ENCODE results near the gene ZNF263.
A peak's percentile ranks its signal among the peaks of the same experiment; 100 is the strongest.
"Not testable (repeated sequence)": the region's sequence is repeated elsewhere in the genome, so short reads cannot be mapped to it uniquely, and the experiment has no call there.

Gene ZNF263

DNA sequence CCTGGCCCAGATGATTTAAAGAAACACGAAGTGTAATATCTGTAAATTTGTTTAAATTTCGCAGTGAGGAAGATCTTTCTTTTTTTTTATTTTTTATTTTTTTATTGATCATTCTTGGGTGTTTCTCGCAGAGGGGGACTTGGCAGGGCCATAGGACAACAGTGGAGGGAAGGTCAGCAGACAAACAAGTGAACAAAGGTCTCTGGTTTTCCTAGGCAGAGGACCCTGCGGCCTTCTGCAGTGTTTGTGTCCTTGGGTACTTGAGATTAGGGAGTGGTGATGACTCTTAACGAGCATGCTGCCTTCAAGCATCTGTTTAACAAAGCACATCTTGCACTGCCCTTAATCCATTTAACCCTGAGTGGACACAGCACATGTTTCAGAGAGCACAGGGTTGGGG is 12.6 kb upstream of the ZNF263 start:
- DNase-seq = not testable (repeated sequence)

DNA sequence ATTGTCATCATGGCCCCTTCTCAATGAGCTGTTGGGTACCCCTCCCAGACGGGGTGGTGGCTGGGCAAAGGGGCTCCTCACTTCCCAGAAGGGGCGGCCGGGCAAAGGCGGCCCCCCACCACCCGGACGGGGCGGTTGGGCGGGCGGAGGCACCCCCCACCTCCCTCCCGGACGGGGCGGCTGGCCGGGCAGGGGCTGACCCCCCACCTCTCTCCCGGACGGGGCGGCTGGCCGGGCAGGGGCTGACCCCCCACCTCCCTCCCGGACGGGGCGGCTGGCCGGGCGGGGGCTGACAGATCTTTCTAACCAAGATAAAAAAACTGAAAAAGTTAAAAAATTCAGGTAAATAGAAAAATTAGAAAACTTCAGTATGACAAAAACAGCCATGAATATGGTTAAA is 12.0 kb upstream of the ZNF263 start:
- DNase-seq = not testable (repeated sequence)

DNA sequence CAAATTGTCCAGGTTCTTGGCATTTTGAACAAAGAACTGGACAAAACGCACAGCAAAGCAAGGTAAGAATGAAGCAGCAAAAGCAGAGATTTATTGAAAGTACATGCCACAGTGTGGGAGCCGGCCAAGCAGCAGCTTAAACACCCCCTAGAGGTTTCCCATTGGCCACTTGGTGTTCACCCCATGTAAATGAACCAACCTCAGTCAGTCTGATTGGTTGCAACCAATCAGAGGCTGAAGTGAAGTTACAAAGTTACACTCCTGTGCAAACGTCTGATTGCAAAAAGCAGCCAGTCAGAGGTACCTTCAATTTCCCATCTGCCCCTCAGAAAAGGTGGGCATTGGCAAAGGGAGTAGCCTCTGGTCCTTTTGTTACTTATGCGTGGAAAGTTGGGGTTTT is 8.8 kb upstream of the ZNF263 start:
- no peak for DNase-seq

DNA sequence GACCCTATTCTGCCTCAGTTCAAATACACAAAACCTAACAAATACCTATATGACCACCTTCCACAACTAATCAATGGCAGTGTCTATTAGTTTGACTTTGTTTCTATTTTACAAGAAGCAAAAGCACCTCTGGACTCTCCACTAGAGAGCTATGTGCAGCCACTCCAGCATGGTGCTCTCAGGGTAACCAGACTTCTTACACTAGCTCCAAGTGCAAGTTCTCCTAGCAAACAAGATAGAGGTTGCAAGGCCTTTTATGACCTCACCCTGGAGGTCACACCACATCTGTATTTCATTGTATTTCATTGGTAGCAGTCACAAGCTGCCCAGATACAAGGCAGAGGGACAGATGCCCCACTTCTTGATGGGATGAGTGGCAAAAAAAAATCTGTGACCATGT is 8.3 kb upstream of the ZNF263 start:
- no peak for DNase-seq

DNA sequence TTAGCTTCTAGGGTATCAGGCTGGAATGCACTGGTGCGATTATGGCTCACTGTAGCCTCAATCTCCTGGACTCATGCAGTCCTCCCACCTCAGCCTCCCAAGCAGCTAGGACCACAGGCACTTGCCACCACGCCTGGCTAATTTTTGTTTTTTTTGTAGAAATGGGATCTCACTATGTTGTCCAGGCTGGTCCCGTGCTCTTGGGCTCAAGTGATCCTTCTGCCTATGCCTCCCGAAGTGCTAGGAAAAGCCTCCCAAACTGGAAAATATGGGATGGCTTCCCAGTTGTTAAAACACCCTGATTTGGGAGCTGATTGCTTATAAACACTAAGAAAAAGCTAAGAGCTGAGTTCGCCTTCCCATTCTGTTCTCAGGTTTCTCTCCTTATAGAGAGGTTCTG is 6.6 kb upstream of the ZNF263 start:
- no peak for DNase-seq

DNA sequence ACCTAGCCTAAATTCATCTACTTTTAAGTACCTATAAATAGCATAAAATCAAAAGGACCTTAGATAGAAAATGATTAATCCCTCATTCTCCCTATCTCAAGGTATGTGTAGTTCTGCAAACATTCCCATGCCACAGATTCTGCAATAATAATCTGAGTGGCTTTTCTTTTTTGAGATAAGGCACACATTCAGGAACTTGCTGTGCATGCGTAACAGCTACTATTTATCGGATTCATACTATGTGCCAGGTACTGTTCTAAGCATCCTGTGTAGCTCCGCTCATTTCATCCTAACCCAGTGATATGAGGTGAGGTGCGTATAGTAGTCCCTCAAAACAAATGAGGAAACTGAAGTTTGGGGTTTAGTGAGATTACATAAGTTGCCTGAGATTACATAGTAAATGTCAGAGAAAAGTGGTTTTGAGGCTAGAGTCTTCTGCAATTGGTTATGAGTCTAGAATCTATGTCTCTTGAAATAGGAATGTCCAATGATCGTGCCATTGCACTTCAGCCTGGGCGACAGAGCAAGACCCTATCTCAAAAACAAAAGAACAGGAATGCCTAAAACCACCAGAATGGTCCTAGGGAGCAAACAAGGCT is 2.0 kb upstream of the ZNF263 start:
- no peak for DNase-seq

DNA sequence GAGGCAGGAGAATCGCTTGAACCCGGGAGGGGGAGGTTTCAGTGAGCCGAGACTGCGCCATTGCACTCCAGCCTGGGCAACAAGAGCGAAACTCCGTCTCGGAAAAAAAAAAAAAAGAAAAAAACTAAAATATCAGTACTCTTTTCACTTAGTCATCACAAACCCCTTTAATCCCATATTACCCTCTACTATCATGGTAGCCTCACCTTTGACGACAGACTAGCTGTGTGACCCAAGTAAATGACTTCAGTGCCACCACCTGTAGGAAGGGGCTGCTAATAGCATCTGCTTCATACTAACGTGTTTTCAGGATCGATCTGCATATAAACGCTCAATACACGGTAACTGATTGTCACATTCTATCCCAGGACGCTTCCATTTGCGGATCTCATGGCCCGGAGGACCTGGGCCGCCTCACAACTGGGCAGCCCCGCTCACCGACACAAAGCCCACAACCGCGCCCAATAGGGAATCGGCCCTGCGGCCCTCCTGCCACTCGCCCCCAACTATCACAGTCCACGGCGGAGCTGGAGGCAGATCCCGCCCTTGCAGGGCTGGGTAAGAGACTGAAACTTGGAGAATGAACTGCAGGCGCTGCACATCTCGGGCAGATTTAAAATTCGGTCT is 1.1 kb upstream of the ZNF263 start:
- no peak for DNase-seq

DNA sequence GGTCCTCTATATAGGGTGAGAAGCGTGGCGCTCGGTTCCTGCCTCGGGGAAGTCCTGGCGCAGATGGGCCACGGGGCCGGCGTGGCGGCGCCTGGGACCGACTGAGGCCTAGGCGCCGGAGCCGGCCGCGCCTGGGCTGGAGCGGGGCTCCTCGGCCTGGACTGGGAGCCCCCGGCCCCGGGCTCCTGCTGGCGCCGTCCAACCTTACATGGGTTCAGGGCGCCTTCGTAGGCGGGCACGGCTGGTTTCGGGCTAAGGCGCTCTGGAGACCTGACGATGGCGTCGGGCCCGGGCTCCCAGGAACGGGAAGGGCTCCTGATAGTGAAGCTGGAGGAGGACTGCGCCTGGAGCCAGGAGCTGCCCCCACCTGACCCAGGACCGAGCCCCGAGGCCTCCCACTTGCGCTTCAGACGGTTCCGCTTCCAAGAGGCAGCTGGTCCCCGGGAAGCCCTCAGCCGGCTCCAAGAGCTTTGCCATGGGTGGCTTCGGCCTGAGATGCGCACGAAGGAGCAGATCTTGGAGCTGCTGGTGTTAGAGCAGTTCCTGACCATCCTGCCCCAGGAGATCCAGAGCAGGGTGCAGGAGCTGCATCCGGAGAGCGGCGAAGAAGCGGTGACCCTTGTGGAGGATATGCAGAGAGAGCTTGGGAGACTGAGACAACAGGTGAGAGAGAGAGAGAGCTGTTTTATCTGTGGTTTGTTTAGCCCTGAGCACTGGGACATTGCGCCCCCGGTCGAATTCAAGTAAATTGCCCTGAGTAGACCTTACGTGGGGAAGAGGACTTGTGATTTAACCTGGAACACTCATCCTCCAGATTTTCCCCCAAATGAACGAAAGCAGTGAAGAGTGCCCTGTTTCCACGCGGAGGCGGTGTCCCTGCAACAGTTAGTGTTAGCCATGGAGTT is 504 bp downstream of the ZNF263 start:
- DNase-seq = no peak

DNA sequence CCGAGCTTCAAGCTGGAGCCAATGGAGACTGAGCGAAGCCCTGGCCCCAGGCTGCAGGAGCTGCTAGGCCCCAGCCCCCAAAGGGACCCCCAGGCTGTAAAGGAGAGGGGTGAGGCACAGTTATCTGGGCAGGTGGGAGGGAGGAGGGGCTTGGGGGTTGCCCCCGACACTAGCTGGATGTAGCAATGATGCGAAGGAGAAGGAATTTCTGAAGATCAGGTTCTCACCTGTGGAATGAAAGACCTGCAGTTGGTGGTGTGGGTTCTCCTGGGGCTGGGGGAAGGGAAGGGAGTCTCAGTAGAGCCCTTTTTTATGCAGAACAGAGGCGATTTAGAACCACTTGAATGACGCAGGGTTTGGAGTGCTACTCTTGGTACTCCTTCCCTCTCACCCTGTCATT is 1.8 kb downstream of the ZNF263 start:
- DNase-seq = no peak

DNA sequence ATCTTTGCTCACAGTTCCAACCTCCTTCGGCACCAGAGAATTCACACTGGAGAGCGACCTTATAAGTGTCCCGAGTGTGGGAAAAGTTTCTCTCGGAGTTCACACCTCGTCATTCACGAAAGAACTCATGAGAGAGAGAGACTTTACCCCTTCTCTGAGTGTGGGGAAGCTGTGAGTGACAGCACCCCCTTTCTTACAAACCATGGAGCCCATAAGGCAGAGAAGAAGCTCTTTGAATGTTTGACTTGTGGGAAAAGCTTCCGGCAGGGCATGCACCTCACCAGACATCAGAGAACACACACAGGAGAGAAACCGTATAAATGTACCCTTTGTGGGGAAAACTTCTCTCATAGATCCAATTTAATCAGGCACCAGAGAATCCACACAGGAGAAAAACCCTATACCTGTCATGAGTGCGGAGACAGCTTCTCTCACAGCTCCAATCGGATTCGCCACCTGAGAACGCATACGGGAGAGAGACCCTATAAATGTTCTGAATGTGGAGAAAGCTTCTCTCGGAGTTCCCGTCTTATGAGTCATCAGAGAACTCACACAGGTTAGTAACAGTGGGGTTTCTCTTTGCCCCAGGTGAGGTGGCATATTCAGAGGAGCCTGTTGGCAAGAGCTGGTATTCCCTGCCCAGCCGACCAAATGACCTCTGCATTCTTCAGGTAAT is 6.8 kb downstream of the ZNF263 start:
- no peak for DNase-seq

DNA sequence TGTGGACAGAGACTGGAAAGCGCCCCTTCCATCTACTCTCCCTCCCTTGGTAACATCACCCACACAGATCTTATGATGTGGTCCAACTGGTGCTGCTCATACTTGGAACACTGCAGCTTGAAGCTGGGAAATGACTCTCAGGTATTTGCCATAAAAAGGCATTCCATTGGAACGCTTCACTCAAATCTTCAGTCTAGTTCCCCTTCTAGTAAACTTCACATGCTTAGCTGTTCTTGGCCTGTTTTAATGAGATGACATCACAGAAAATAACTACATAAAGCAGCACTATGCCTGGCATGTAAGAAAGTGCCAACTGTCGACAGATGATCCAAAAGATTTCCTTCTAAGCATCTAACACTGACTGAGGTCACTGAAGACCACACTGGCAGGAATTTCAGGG is 9.3 kb downstream of the ZNF263 start:
- no peak for DNase-seq

DNA sequence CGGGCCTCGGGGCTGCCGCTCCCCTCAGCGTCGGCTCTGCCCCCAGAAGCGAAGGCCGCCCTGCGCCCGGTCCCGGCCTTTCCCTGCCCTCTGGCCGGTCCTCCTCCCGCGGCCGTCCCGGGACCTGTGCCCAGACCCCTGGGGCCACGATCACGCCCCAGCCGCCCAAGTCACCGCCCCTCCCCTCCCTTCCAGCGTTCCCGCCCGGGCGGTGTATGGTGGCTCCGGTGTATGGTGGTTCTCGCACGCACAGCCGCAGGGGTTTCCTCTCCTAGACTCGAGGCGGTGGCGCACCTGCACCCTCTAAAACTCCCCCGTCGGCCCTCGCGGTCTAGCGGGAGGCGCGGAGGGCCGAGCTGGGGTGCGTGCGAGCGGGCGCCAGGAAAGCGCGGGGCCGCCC is 11.9 kb downstream of the ZNF263 start:
- no peak for DNase-seq

DNA sequence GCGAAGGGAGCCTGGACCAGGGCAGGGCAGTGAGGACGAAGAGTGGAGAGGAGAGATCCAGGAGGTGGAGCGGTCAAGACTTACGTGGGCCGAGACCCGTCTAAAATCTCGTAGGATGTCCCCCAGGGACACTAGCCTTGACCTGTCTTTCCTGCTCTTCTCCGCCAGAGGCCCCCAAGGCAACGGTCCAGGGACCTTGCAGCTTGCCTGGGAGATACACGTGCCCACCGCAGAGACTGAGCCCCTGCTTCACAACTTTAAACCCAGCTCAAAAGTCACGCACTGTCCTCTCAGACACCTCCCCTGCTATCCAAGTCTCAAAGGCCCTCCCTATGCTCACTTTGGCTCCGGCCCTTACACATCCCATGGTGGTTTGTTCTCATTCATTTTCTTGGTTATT is 12.5 kb downstream of the ZNF263 start:
- no peak for DNase-seq

DNA sequence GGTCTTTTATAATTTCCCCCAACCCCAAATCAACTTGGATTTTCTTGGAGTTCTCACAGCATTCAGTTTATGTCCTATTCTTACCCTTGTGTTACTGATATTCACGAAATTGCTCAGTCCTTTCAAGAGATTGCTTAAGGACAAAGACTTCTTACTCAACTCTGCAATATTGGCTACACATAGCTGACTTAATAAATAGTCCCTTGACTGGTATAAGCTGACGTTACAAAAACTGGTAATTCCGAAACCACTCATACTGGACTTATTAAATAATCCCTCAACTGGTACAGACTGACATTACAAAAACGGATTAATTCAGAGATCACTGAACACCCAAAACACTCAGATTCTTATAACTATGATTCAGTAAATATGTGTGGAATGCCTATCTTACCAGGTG is 21.1 kb downstream of the ZNF263 start:
- DNase-seq = no peak

DNA sequence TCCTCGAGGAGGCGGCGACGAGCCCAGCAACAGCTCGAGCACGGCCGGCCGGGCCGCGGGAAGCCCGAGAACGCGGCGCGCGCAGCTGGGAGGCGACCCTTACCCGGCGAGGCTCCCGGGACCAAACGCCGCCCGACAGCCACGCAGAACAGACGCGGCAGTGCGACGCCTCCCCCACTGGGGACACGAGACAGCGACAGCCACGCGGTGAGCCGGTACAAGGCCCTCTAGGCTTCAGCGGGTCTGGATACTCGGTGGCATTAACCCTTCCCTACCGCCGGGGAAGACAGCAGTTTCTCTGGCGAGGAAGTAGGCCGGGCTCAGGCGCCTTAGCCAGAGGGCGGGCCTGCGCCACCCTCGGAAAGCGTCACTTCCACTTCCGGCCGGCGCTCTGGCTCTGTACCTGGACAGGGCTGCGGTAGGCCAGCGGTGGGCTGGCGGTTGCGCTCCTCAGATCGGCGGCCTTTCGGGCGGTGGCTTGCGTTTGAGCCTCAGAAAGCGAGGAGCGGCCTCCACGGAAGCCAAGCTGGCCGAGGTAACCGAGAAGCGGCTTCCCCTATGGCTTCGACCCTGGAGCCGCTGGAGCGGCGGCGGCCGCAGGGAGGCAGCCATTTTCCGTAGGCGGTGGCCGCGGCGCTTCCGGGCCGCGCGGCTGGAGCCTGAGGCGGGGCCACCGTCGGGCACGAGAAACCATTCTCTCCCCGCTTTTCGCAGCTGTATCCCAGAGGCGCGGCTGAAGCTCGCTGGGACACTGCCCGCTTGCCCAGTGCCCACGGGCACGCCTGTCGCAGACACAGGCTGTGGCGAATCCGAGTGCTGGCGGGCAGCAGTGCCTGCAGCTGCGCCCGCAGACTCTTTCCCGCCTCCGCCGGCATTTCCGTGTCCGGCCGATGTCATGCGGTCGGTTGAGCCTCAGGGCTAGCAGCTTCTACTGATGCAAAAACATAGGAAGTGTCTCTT is 22.1 kb downstream of the ZNF263 start, which contains the start of the genes TIGD7 and ZNF75A:
TIGD7 (minus strand) TSS at position 322 of the 960 bp plus-strand sequence. CDS start 4,816 bp downstream, outside the sequence.
ZNF75A (plus strand) TSS at position 389 of the 960 bp plus-strand sequence. CDS start 2,932 bp downstream, outside the sequence.
- peak; percentile 74 for DNase-seq

DNA sequence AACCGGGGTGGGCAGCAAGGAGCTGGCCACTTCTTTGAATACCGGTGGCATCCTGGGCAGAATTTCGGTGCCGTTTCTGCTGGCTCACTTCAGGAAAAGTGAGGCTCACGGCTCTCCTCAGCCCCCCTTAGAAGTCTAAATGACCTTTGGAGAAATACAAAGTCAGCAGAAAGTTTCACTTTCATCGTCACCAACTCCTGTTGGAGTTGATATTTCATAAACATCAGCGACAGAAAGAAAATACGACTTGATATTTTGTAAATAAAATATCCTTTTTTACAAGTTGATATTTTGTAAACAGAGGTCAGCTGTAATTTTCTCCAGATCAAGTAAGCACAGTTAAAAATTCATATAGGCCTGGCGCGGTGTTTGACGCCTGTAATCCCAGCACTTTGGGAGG is 22.8 kb downstream of the ZNF263 start:
- no peak for DNase-seq

DNA sequence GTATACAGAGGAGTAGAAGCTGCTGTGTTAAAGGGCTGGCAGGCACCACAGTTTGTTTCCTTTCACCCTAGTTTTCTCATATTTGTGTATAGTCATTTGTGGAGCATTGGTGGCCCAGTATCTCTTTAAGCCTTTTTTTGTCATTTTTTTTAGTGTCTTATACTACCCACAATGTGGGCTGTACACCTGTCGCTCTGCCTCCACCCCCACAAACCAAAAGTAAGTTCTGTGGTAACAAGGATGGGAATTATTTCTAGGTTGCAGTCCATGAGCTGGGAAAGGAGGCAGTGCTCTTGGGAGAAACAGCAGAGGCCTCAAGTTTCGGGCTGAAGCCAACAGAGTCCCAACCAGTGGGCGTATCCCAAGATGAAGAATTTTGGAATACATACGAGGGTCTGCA is 28.2 kb downstream of the ZNF263 start:
- DNase-seq = no peak

DNA sequence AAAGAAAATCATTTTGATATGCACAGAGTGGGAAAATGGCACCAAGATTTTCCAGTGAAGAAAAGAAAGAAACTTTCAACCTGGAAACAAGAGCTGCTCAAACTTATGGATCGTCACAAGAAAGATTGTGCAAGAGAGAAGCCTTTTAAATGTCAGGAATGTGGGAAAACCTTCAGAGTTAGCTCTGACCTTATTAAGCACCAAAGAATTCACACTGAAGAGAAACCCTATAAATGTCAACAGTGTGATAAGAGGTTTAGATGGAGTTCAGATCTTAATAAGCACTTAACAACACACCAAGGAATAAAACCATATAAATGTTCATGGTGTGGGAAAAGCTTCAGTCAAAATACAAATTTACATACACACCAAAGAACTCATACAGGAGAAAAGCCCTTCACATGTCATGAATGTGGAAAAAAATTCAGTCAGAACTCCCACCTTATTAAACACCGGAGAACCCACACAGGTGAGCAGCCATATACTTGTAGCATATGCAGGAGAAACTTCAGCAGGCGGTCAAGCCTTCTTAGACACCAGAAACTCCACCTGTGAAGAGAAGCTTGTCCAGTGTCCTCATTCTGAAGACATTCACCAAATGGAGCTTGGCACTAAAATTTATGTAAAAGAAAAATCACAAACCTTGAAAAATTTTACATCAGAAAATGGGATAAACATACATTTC is 34.2 kb downstream of the ZNF263 start:
- no peak for DNase-seq

DNA sequence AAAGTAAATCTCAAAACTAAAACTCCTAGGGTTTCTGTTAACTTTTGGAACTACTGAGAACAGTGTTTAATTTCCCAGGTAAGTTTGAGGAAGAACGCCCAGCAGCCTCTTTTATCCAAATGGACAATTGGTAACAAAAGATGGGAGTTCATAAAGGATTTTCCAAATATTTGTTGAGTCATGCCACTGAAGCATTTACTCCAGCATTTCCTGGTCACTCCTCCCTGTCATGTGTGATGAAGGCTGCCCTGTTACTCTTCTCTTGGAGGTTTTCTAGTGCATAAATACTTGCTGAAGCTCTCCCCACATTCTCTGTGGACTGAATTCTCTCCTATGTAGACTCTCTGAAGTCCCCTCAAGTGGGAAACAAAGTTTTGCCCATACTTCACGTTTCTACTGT is 38.5 kb downstream of the ZNF263 start:
- no peak for DNase-seq

DNA sequence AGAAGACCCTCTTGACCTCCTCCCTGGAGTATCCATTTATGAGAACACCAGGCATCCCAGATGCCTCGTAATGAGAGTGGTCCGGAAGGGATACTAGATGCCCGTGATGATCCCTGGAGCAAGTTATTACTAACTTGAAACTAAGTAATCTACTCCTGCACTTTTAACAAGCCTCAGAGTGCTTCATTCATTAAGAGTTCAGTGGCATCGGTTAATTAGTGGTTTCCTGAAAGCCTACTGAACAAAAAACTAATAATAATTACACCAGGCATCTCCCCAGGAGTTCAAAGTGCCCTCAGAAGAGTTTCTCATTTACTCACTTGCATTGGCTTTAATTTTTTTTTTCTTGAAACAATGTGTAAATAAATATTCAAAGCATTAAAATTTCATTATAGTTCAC is 44.2 kb downstream of the ZNF263 start:
- no peak for DNase-seq

DNA sequence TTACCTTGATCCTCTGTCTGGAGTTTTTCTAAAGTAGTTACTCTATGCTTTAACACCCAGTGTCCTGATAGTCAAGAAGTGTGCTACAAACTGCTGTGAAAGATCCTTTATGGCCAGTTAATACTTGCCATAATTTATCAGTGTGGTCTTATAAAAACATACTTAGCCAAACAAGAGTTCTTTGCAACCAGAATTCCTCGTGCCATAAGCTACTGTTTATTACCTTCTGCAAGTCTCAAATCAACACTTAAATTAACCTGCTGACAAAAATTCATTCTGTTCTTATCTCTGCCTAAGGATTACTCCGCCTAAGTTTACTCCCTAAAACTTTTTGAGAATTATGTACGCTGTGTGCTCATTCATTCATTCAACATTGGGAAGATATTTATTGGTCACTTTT is 44.8 kb downstream of the ZNF263 start:
- DNase-seq = no peak

All from stimulated activated CD4-positive, alpha-beta T cell treated with anti-CD3 and anti-CD28 coated beads, Interleukin-12 subunit alpha, Interleukin-12 subunit beta, amount 100 ng/mL, for 4 hours (primary cell).